Skeletal muscle tissue (tissue), 4 donors: ENCODE data around the gene DGKZ. TPM values are rescaled to one million over a fixed set of nuclear protein-coding genes. Genes with fewer than 3 reads are reported as not detected.

Source experiments
- H3K27ac ChIP-seq: one replicate; pipeline ENCODE4 v1.7.0; 2013; ENCODE audit warnings: mild to moderate bottlenecking, low read depth, low read length, inconsistent platforms
- H3K27me3 ChIP-seq, 3 donors: one replicate each; pipeline ENCODE4 v1.7.0; 2013; ENCODE audit warnings: low read length in 3 of 3; ENCODE audit not compliant: control insufficient read depth in 3 of 3, insufficient read depth in 3 of 3
- H3K36me3 ChIP-seq, 3 donors: one replicate each; pipeline ENCODE4 v1.7.0; 2013; ENCODE audit warnings: low read length in 3 of 3; ENCODE audit not compliant: control insufficient read depth in 3 of 3, insufficient read depth in 3 of 3
- H3K4me1 ChIP-seq, 3 donors: one replicate each; pipeline ENCODE4 v1.7.0; 2013; ENCODE audit warnings: low read length in 3 of 3, mild to moderate bottlenecking in 3 of 3; ENCODE audit not compliant: control insufficient read depth in 3 of 3, insufficient read depth in 3 of 3
- H3K4me3 ChIP-seq, 3 donors: one replicate each; pipeline ENCODE4 v1.7.0; 2013; ENCODE audit warnings: low read length in 3 of 3
- H3K9ac ChIP-seq, 3 donors: one replicate each; pipeline ENCODE4 v1.7.0; 2013; ENCODE audit warnings: low read length in 3 of 3, mild to moderate bottlenecking in 3 of 3, moderate library complexity in 2 of 3, low read depth in 1 of 3
- H3K9me3 ChIP-seq, 3 donors: one replicate each; pipeline ENCODE4 v1.7.0; 2013; ENCODE audit warnings: low read length in 3 of 3; ENCODE audit not compliant: control insufficient read depth in 3 of 3
- total RNA-seq: library from RNA; depleted of rRNA; stranded (reverse); fragments of >200 nt; gene quantifications from one replicate; pipeline ENCODE4 v1.2.3, GENCODE V29; 2014
- donor health status: Osteomylitis.

Gene DGKZ
- total RNA-seq, 1 donor from 2014 or later, result 22.4 TPM

GRCh38 chr11:46307369-46307768, 39.9 kb upstream of the DGKZ start:
- Histone ChIP-seq H3K4me1 (peaks cover 6 to 8% (median 7%) of the 10 kb centered on the region in 3 donors), H3K4me3 (no peak overlapping the region), H3K9ac (no peak overlapping the region), H3K9me3 (no peaks in the 10 kb centered on the region), H3K27me3 (peaks cover 0 to 3% (median 0%) of the 10 kb centered on the region in 3 donors), H3K27ac (no peak overlapping the region), H3K36me3 (no peaks in the 10 kb centered on the region)

DNA sequence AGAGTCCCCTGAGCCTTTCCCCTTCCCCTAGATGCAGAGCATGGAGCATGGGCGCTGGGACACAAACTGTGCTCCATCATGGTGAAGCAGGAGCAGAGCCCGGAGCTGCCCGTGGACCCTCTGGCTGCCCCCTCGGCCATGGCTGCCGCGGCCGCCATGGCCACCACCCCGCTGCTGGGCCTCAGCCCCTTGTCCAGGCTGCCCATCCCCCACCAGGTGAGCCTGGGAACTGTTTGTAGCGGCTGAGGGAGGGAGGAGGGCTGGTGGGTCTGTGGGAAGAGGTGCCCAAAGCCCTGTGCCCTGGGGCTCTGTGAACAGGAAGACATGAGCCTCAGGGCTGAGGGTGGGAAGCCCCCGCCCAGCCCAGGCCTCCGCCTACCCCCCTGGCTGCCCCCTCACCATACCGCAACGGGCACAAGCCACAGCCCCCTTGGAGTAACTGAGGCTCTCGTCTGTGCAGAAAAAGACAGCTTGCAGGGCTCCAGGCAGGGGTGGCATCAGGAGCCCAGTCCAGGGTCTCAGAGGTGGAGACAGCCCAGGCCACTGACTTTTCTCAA, 39.4 kb upstream of the DGKZ start:
- peaks cover 0 to 3% (median 0%) of the 10 kb centered on the region in 3 donors for H3K27me3 ChIP-seq
- peaks cover 6 to 8% (median 7%) of the 10 kb centered on the region in 3 donors for H3K4me1 ChIP-seq
- H3K9ac ChIP-seq, result no peak overlapping the region
- H3K4me3 ChIP-seq, result no peak overlapping the region
- H3K9me3 ChIP-seq, result no peaks in the 10 kb centered on the region
- no peak overlapping the region for H3K27ac ChIP-seq
- H3K36me3 ChIP-seq, result no peaks in the 10 kb centered on the region

DNA sequence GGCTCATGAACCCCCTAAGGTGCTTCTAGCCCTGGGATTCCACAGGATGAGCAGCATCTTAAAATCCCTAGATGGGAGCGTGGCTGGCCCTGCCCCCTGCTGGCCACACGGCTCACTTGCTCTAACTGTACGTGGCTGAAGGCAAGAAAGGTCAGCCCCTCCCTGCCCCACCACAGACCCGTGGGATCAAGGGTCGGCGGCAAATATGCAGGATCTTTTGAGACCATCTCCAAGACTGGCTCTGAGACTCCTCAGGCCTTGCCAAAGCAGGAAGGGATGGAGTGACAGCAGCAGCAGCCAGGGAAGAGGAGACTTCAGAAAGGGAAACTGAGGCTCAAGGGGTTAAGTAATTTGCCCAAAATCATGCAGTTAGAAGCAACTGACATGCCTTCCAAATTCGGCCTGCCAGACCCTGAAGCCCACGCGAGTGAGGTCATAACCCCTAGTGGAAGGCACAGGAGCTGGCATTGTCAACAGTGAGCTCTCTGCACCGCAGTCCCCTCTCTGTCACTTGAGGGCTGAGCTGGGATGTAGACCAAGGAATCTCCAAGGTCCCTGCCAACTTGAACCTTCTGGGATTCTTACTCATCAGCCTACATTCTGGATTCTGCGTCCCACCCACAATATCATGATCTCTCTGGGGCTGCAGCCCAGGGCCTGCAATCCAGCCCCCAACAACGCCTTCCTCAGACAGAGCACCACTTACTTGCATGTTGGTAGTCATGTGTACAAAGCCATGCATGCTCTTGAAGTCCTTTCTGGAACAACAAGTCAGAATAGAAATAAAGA, 38.4 kb upstream of the DGKZ start:
- no peaks in the 10 kb centered on the region for H3K36me3 ChIP-seq
- peaks cover 6 to 8% (median 7%) of the 10 kb centered on the region in 3 donors for H3K4me1 ChIP-seq
- H3K27me3 ChIP-seq, result peaks cover 0 to 3% (median 0%) of the 10 kb centered on the region in 3 donors
- no peak overlapping the region for H3K27ac ChIP-seq
- no peaks in the 10 kb centered on the region for H3K9me3 ChIP-seq
- H3K4me3 ChIP-seq, result peak overlapping the region in 2 of 3 donors; percentile 41 to 52
- H3K9ac ChIP-seq, result no peak overlapping the region

- Histone ChIP-seq H3K9me3 (no peaks in the 10 kb centered on the region), H3K27me3 (peaks cover 0 to 3% (median 0%) of the 10 kb centered on the region in 3 donors), H3K27ac (no peak overlapping the region), H3K9ac (no peak overlapping the region), H3K36me3 (no peaks in the 10 kb centered on the region), H3K4me1 (peaks cover 6 to 8% (median 7%) of the 10 kb centered on the region in 3 donors), H3K4me3 (no peak overlapping the region)
Measured at GRCh38 chr11:46309814-46310259, 37.4 kb upstream of the DGKZ start.

DNA sequence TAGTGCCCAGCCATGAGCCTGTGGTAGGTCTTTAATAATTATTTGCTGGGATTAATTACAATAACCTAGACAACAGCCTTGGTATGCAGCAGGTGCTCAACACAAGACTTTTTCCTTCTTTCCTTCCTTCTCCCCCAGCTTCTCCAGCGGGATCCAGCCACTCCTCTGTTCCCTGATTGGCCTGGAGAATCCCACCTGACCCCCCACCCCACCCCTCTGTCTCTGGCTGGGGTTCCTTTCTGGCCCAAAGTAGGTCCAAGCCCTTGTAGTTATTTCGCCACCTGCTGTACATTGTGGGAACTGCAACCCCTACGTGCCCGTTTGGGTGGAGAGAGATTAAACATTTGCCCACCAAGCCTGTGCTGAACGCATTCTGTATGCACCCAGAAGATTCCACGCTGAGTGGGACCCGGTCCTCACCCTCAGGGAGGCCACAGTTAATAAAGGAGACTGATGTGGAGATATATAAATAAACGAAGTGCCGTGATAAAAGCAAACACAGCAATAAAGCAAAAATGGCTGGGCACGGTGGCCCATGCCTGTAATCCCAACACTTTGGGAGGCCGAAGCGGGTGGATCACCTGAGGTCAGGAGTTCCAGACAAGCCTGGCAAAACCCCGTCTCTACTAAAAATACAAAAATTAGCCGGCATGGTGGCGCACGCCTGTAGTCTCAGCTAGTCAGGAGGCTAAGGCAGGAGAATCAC, 32.1 kb upstream of the DGKZ start:
- no peak overlapping the region for H3K27ac ChIP-seq
- no peak overlapping the region for H3K9ac ChIP-seq

DNA sequence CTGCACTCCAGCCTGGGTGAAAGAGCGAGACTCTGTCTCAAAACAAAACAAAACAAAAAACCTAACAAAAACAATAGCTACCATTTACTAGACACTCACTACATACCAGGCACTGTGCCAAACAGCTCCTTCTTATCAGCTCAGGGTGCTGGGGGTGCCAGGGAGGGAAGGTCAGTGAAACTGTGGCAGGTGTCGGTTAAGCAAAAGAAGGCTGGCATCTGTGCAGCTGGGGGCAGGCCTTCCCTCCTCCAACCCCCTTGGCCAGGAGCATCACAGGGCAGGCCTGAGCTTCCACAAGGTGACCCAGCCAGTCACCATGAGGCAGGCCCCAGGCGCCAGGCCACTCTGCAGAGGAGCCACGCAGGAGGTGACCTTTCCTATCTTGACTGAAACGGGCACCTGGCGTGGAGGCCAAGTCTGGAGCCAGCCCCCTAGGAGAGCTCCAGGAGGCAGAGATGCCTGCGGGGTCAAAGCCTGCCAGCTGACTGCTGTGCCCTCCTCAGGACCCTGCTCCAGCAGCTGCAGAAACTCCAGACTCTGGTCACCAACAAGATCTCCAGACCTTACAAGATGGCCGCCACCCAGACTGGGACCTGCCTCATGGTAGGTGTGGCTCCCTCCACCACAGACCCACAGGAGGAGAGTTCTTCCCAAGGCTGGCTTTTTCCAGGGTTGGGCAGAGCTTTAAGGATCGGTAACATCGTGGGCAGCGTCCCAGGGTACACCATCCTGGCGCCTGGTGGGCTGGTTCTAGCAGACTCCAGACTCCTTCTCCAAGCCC, 31.3 kb upstream of the DGKZ start:
- no peak overlapping the region for H3K27ac ChIP-seq
- no peak overlapping the region for H3K9ac ChIP-seq
- H3K36me3 ChIP-seq, result peaks cover 0 to 5% (median 0%) of the 10 kb centered on the region in 3 donors
- no peaks in the 10 kb centered on the region for H3K27me3 ChIP-seq
- H3K9me3 ChIP-seq, result no peaks in the 10 kb centered on the region
- H3K4me3 ChIP-seq, result no peak overlapping the region
- peaks cover 0 to 7% (median 3%) of the 10 kb centered on the region in 3 donors for H3K4me1 ChIP-seq

More for the DNA sequence above, 32.1 kb upstream of the DGKZ start:
- Histone ChIP-seq H3K36me3 (peaks cover 0 to 5% (median 0%) of the 10 kb centered on the region in 3 donors), H3K9me3 (no peaks in the 10 kb centered on the region), H3K27me3 (no peaks in the 10 kb centered on the region), H3K4me1 (peaks cover 0 to 7% (median 3%) of the 10 kb centered on the region in 3 donors), H3K4me3 (no peak overlapping the region)

GRCh38 chr11:46319074-46319453, 28.2 kb upstream of the DGKZ start:
- H3K4me1 ChIP-seq, result peaks cover 0 to 7% (median 3%) of the 10 kb centered on the region in 3 donors
- peaks cover 0 to 5% (median 0%) of the 10 kb centered on the region in 3 donors for H3K36me3 ChIP-seq
- H3K27me3 ChIP-seq, result no peaks in the 10 kb centered on the region
- H3K9ac ChIP-seq, result no peak overlapping the region
- no peak overlapping the region for H3K4me3 ChIP-seq
- no peak overlapping the region for H3K27ac ChIP-seq
- H3K9me3 ChIP-seq, result no peaks in the 10 kb centered on the region

GRCh38 chr11:46321757-46322156, 25.5 kb upstream of the DGKZ start:
- Histone ChIP-seq H3K9ac (no peak overlapping the region), H3K36me3 (peaks cover 0 to 2% (median 0%) of the 10 kb centered on the region in 3 donors), H3K9me3 (no peaks in the 10 kb centered on the region), H3K4me1 (peaks cover 0 to 3% (median 3%) of the 10 kb centered on the region in 3 donors), H3K27ac (no peak overlapping the region), H3K4me3 (no peak overlapping the region), H3K27me3 (no peaks in the 10 kb centered on the region)

GRCh38 chr11:46322759-46323158, 24.5 kb upstream of the DGKZ start:
- no peaks in the 10 kb centered on the region for H3K27me3 ChIP-seq
- H3K9ac ChIP-seq, result no peak overlapping the region
- no peak overlapping the region for H3K27ac ChIP-seq
- H3K9me3 ChIP-seq, result no peaks in the 10 kb centered on the region
- peaks cover 0 to 3% (median 3%) of the 10 kb centered on the region in 3 donors for H3K4me1 ChIP-seq
- no peaks in the 10 kb centered on the region for H3K36me3 ChIP-seq
- no peak overlapping the region for H3K4me3 ChIP-seq
